Measurements from ENCODE around the gene DMRT2.

DMRT2 gene

GRCh38 chr9:1051584-1052275 is 1.6 kb downstream of the DMRT2 start:
- H3K27ac ChIP-seq = no peak overlapping the region
- H3K4me3 ChIP-seq = peak overlapping the region; percentile 63
- TF ChIP-seq CTCF (IDR thresholded peaks at IDR 0.05) = no peak
- DNase-seq (ENCODE audit: low spot score) = no peak

- H3K27ac ChIP-seq = no peak overlapping the region
- no peak for TF ChIP-seq CTCF (IDR thresholded peaks at IDR 0.05)
- peak overlapping the region; percentile 63 for H3K4me3 ChIP-seq
- DNase-seq (ENCODE audit: low spot score) = no peak
Measured at GRCh38 chr9:1052365-1053281, 2.5 kb downstream of the DMRT2 start.

GRCh38 chr9:1053282-1053621 is 3.1 kb downstream of the DMRT2 start:
- TF ChIP-seq CTCF (IDR thresholded peaks at IDR 0.05) = no peak
- Histone ChIP-seq H3K27ac (no peak overlapping the region), H3K4me3 (no peak overlapping the region)
- DNase-seq (ENCODE audit: low spot score) = no peak

GRCh38 chr9:1053986-1054425 is 3.8 kb downstream of the DMRT2 start:
- H3K4me3 ChIP-seq = no peak overlapping the region

GRCh38 chr9:1055166-1055565 is 5.0 kb downstream of the DMRT2 start:
- DNase-seq (ENCODE audit: low spot score) = no peak
- H3K27ac ChIP-seq = no peak overlapping the region
- H3K4me3 ChIP-seq = no peak overlapping the region
- TF ChIP-seq CTCF (IDR thresholded peaks at IDR 0.05) = no peak

More at GRCh38 chr9:1053986-1054425, 3.8 kb downstream of the DMRT2 start:
- no peak overlapping the region for H3K27ac ChIP-seq
- no peak for TF ChIP-seq CTCF (IDR thresholded peaks at IDR 0.05)
- DNase-seq (ENCODE audit: low spot score) = no peak

GRCh38 chr9:1057910-1058309 is 7.8 kb downstream of the DMRT2 start:
- Histone ChIP-seq H3K4me3 (no peak overlapping the region), H3K27ac (no peak overlapping the region)
- DNase-seq (ENCODE audit: low spot score) = no peak
- no peak for TF ChIP-seq CTCF (IDR thresholded peaks at IDR 0.05)
